Mesenchymal stem cell (in vitro differentiated cells and primary cell): Measurements from ENCODE around the gene PYGO1.

Experiments used
- DNase-seq: peaks from one replicate; pipeline ENCODE4 v3.0.0-alpha.2; 2013
- H2AFZ ChIP-seq: one replicate; pipeline ENCODE4 v1.6.1; 2013; ENCODE audit warnings: low read depth, mild to moderate bottlenecking, control low read depth, inconsistent platforms, low read length, moderate library complexity
- H2AK5ac ChIP-seq: 2 replicates; pipeline ENCODE4 v1.6.1; 2013; ENCODE audit warnings: low read length, moderate library complexity, mild to moderate bottlenecking, inconsistent platforms; ENCODE audit not compliant: severe bottlenecking
- H2BK120ac ChIP-seq: one replicate; pipeline ENCODE4 v1.6.1; 2013; ENCODE audit warnings: low read depth, mild to moderate bottlenecking, inconsistent platforms, low read length, moderate library complexity
- H2BK12ac ChIP-seq, 2 experiments: one replicate each; pipeline ENCODE4 v1.6.1; 2013; ENCODE audit warnings: inconsistent platforms in 2 of 2, low read length in 2 of 2, mild to moderate bottlenecking in 2 of 2, moderate library complexity in 2 of 2, control low read depth in 1 of 2
- H2BK15ac ChIP-seq: one replicate; pipeline ENCODE4 v1.6.1; 2013; ENCODE audit warnings: mild to moderate bottlenecking, low read depth, inconsistent platforms; ENCODE audit not compliant: poor library complexity, severe bottlenecking
- H2BK5ac ChIP-seq: 2 replicates; pipeline ENCODE4 v1.6.1; 2013; ENCODE audit warnings: low read depth, mild to moderate bottlenecking, low read length, control low read depth, inconsistent platforms; ENCODE audit not compliant: poor library complexity, severe bottlenecking
- H3K14ac ChIP-seq, 2 experiments: one replicate each; pipeline ENCODE4 v1.6.1; 2013; ENCODE audit warnings: inconsistent platforms in 2 of 2, low read length in 2 of 2, control low read depth in 1 of 2, mild to moderate bottlenecking in 1 of 2, moderate library complexity in 1 of 2
- H3K18ac ChIP-seq, 2 experiments: one replicate each; pipeline ENCODE4 v1.6.1; 2013; ENCODE audit warnings: inconsistent platforms in 2 of 2, low read length in 2 of 2, control low read depth in 1 of 2, low read depth in 1 of 2, mild to moderate bottlenecking in 1 of 2
- H3K23ac ChIP-seq, 2 experiments: one replicate each; pipeline ENCODE4 v1.6.1; 2013; ENCODE audit warnings: inconsistent platforms in 2 of 2, low read length in 2 of 2, mild to moderate bottlenecking in 2 of 2, moderate library complexity in 2 of 2, control low read depth in 1 of 2
- H3K27ac ChIP-seq: 2 replicates; pipeline ENCODE4 v1.5.1; 2013; ENCODE audit warnings: mild to moderate bottlenecking, moderate library complexity, low read length, control low read depth, inconsistent platforms; ENCODE audit not compliant: poor library complexity, severe bottlenecking
- H3K27me3 ChIP-seq, 2 experiments: 2 replicates each; pipeline versions ENCODE4 v1.6.1 to v1.7.0; 2013; ENCODE audit warnings: low read length in 2 of 2, mild to moderate bottlenecking in 2 of 2, moderate library complexity in 2 of 2, control low read depth in 1 of 2, inconsistent platforms in 1 of 2; ENCODE audit not compliant: control insufficient read depth in 1 of 2, insufficient read depth in 1 of 2
- H3K36me3 ChIP-seq, 2 experiments: 2 replicates each; pipeline versions ENCODE4 v1.6.1 to v1.7.0; 2013; ENCODE audit warnings: low read length in 2 of 2, control low read depth in 1 of 2, inconsistent platforms in 1 of 2, low read depth in 1 of 2, mild to moderate bottlenecking in 1 of 2; ENCODE audit not compliant: insufficient read depth in 2 of 2, control insufficient read depth in 1 of 2
- H3K4ac ChIP-seq, 2 experiments: one replicate each; pipeline ENCODE4 v1.6.1; 2013; ENCODE audit warnings: inconsistent platforms in 2 of 2, low read length in 2 of 2, mild to moderate bottlenecking in 2 of 2, moderate library complexity in 2 of 2, control low read depth in 1 of 2, low read depth in 1 of 2
- H3K4me1 ChIP-seq: 2 replicates; pipeline ENCODE4 v1.6.1; 2013; ENCODE audit warnings: low read depth, low read length, control low read depth; ENCODE audit not compliant: control insufficient read depth, insufficient read depth
- H3K4me2 ChIP-seq: 2 replicates; pipeline ENCODE4 v1.6.1; 2013; ENCODE audit warnings: low read length, mild to moderate bottlenecking, inconsistent platforms; ENCODE audit not compliant: poor library complexity, severe bottlenecking
- H3K4me3 ChIP-seq, 2 experiments: 2 replicates each; pipeline versions ENCODE4 v1.5.1 to v1.7.0; 2013; ENCODE audit warnings: low read length in 2 of 2, mild to moderate bottlenecking in 2 of 2, control low read depth in 1 of 2, low read depth in 1 of 2; ENCODE audit not compliant: insufficient read depth in 1 of 2
- H3K79me1 ChIP-seq: replicated peaks from 2 replicates; pipeline ENCODE4 v1.6.1; 2013; ENCODE audit warnings: mild to moderate bottlenecking, control low read depth, low read length, inconsistent platforms; ENCODE audit not compliant: poor library complexity, severe bottlenecking
- H3K9ac ChIP-seq: 2 replicates; pipeline ENCODE4 v1.7.0; 2013; ENCODE audit warnings: mild to moderate bottlenecking, low read length, moderate library complexity
- H3K9me3 ChIP-seq: 2 replicates; pipeline ENCODE4 v1.7.0; 2013; ENCODE audit warnings: mild to moderate bottlenecking, low read length; ENCODE audit not compliant: control insufficient read depth
- H4K8ac ChIP-seq: one replicate; pipeline ENCODE4 v1.6.1; 2013; ENCODE audit warnings: inconsistent platforms, mild to moderate bottlenecking, low read length, moderate library complexity
- H4K91ac ChIP-seq: one replicate; pipeline ENCODE4 v1.6.1; 2013; ENCODE audit warnings: mild to moderate bottlenecking, low read length, inconsistent platforms
- WGBS: methylation state at CpG from one replicate; pipeline ENCODE4 v1.1.7; 2013; ENCODE audit warnings: mixed read lengths; 5-methylcytosine and 5-hydroxymethylcytosine counted together

PYGO1 gene

GRCh38 chr15:55576943-55577342 is 11.2 kb downstream of the PYGO1 start:
- H2AK5ac ChIP-seq: no peak overlapping the region
- H3K36me3 ChIP-seq: no peaks in the 10 kb centered on the region
- H2BK15ac ChIP-seq: no peak overlapping the region
- no peak overlapping the region for H3K9ac ChIP-seq
- no peak overlapping the region for H2BK12ac ChIP-seq
- H3K4me1 ChIP-seq: no peaks in the 10 kb centered on the region
- no peak overlapping the region for H3K4me2 ChIP-seq
- peaks cover 7% of the 10 kb centered on the region for H3K79me1 ChIP-seq
- DNase-seq: no peak
- H3K14ac ChIP-seq: no peak overlapping the region
- H2BK120ac ChIP-seq: no peak overlapping the region
- no peak overlapping the region for H3K4me3 ChIP-seq
- H2AFZ ChIP-seq: no peak overlapping the region
- H3K18ac ChIP-seq: no peak overlapping the region
- H3K4ac ChIP-seq: no peak overlapping the region
- H3K9me3 ChIP-seq: no peaks in the 10 kb centered on the region
- 69% methylated on average over 6 of the region's 6 CpGs for WGBS
- H3K23ac ChIP-seq: no peak overlapping the region
- no peak overlapping the region for H4K8ac ChIP-seq
- no peak overlapping the region for H3K27ac ChIP-seq
- no peak overlapping the region for H4K91ac ChIP-seq
- H3K27me3 ChIP-seq: no peaks in the 10 kb centered on the region
- no peak overlapping the region for H2BK5ac ChIP-seq

GRCh38 chr15:55574096-55574495 is 14.0 kb downstream of the PYGO1 start:
- peaks cover 16% of the 10 kb centered on the region for H3K79me1 ChIP-seq
- H3K27ac ChIP-seq: no peak overlapping the region
- no peak overlapping the region for H2BK15ac ChIP-seq
- no peak overlapping the region for H4K8ac ChIP-seq
- H3K14ac ChIP-seq: no peak overlapping the region
- no peak for DNase-seq
- WGBS: no CpG with 5 or more reads among the region's 2 CpGs
- H3K18ac ChIP-seq: no peak overlapping the region
- H2BK120ac ChIP-seq: no peak overlapping the region
- no peak overlapping the region for H2AFZ ChIP-seq
- H4K91ac ChIP-seq: no peak overlapping the region
- H3K23ac ChIP-seq: no peak overlapping the region
- no peaks in the 10 kb centered on the region for H3K9me3 ChIP-seq
- no peaks in the 10 kb centered on the region for H3K27me3 ChIP-seq
- H2BK5ac ChIP-seq: no peak overlapping the region
- H3K4ac ChIP-seq: no peak overlapping the region
- no peak overlapping the region for H2BK12ac ChIP-seq
- H3K9ac ChIP-seq: no peak overlapping the region
- H2AK5ac ChIP-seq: no peak overlapping the region
- H3K36me3 ChIP-seq: peaks cover 0 to 2% of the 10 kb centered on the region in 2 experiments
- H3K4me1 ChIP-seq: no peaks in the 10 kb centered on the region
- H3K4me3 ChIP-seq: no peak overlapping the region
- no peak overlapping the region for H3K4me2 ChIP-seq

- Histone ChIP-seq H2BK120ac (no peak overlapping the region), H3K18ac (no peak overlapping the region), H3K4me1 (no peaks in the 10 kb centered on the region), H3K4me3 (no peak overlapping the region), H2AK5ac (no peak overlapping the region), H3K79me1 (peaks cover 16% of the 10 kb centered on the region), H2BK5ac (no peak overlapping the region), H3K27ac (no peak overlapping the region), H3K4me2 (no peak overlapping the region), H3K9me3 (no peaks in the 10 kb centered on the region), H3K14ac (no peak overlapping the region), H2BK12ac (no peak overlapping the region), H4K91ac (no peak overlapping the region), H2BK15ac (no peak overlapping the region), H4K8ac (no peak overlapping the region), H2AFZ (no peak overlapping the region), H3K4ac (no peak overlapping the region), H3K9ac (no peak overlapping the region), H3K27me3 (no peaks in the 10 kb centered on the region), H3K23ac (no peak overlapping the region), H3K36me3 (peaks cover 0 to 2% of the 10 kb centered on the region in 2 experiments)
- DNase-seq: no peak
Observed at GRCh38 chr15:55573224-55573623, 14.9 kb downstream of the PYGO1 start.

DNA sequence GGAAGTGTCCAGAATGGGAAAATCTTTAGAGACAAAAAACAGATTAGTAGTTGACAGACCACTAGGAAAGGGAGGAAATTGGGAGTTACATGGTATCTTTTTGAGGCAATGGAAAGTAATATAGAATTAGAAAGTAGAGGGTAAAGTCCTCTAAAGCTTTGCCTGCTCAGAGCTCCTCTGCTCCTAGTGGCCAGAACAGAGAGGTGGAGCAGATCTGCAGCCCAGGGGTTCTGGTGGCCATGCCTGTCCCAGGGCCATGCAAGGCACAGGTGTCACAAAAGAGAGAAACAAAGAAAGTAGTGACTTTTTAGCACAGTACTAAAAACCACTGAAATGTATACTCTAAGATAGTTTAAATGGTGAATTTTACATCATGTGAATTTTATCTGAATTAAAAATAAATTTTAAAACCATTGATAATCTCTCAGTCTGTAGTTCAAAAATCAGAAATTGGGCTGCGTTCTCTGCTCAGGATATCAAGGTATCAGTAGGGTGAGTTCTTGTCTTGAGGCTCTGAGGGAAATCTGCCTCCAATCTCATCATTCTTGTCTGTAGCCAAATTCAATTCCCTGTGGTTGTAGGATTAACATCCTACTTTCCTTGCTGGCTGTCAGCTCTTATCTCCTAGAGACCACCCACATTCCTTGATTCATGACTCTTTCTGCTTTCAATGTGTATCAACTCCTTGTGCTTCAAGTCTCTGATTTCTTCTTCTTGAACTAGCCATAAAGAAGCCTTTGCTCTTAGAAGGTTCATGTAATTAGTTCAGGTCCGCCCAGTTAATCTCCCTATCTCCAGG is 23.6 kb downstream of the PYGO1 start:
- peaks cover 16% of the 10 kb centered on the region for H3K79me1 ChIP-seq
- no peak overlapping the region for H2BK15ac ChIP-seq
- WGBS: 100% methylated on average over 2 of the region's 2 CpGs
- H3K9ac ChIP-seq: no peak overlapping the region
- H3K4me1 ChIP-seq: no peaks in the 10 kb centered on the region
- H2BK12ac ChIP-seq: no peak overlapping the region
- H3K36me3 ChIP-seq: no peaks in the 10 kb centered on the region
- no peak overlapping the region for H3K4ac ChIP-seq
- no peak overlapping the region for H2BK5ac ChIP-seq
- DNase-seq: no peak
- no peak overlapping the region for H3K18ac ChIP-seq
- H3K27ac ChIP-seq: no peak overlapping the region
- no peak overlapping the region for H4K8ac ChIP-seq
- no peak overlapping the region for H3K23ac ChIP-seq
- no peak overlapping the region for H2BK120ac ChIP-seq
- no peak overlapping the region for H2AK5ac ChIP-seq
- H3K4me3 ChIP-seq: no peak overlapping the region
- no peak overlapping the region for H3K14ac ChIP-seq
- peaks cover 2% of the 10 kb centered on the region for H3K9me3 ChIP-seq
- H3K27me3 ChIP-seq: no peaks in the 10 kb centered on the region
- H3K4me2 ChIP-seq: no peak overlapping the region
- H2AFZ ChIP-seq: no peak overlapping the region
- H4K91ac ChIP-seq: no peak overlapping the region
